ENCODE results near the gene CHKA. TPM values are rescaled to one million over a fixed set of nuclear protein-coding genes. Genes with fewer than 3 reads are reported as not detected.

CHKA gene
- total RNA-seq, 2 experiments from 2014 or later = 15.8 to 16.7 TPM

DNA sequence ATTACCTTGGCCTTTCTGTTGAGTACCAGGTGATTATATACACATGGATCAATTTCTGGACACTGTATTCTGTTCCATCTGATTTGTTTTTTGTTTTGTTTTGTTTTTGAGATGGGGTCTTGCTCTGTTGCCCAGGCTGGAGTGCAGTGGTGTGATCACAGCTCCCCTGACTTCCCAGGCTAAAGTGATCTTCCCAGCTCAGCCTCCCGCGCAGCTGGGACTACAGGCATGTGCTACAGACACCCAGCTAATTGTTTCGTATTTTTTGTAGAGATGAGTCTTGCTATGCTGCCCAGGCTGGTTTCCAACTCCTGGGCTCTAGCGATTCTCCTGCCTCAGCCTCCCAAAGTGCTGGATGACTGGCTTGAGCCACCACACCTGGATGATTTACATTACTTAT lies 63.4 kb downstream of the CHKA start:
- TF ChIP-seq, protein P1, sequence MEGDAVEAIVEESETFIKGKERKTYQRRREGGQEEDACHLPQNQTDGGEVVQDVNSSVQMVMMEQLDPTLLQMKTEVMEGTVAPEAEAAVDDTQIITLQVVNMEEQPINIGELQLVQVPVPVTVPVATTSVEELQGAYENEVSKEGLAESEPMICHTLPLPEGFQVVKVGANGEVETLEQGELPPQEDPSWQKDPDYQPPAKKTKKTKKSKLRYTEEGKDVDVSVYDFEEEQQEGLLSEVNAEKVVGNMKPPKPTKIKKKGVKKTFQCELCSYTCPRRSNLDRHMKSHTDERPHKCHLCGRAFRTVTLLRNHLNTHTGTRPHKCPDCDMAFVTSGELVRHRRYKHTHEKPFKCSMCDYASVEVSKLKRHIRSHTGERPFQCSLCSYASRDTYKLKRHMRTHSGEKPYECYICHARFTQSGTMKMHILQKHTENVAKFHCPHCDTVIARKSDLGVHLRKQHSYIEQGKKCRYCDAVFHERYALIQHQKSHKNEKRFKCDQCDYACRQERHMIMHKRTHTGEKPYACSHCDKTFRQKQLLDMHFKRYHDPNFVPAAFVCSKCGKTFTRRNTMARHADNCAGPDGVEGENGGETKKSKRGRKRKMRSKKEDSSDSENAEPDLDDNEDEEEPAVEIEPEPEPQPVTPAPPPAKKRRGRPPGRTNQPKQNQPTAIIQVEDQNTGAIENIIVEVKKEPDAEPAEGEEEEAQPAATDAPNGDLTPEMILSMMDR (IDR thresholded peaks at IDR 0.05) = no peak
- Mint-ChIP-seq H3K9me3 (no peaks in the 10 kb centered on the region), H3K4me1 (ENCODE audit: low read depth) (no peaks in the 10 kb centered on the region), H3K27me3 (no peaks in the 10 kb centered on the region), H3K4me3 (no peak overlapping the region), H3K27ac (no peak overlapping the region), H3K36me3 (ENCODE audit: low read depth) (peaks cover 17% of the 10 kb centered on the region)
- ChIA-PET POLR2A (no interaction called here), CTCF (no interaction called here)
- intact Hi-C loops (cut with micrococcal nuclease) = no loop called here
- DNase-seq (no peak), ATAC-seq (no peak)

DNA sequence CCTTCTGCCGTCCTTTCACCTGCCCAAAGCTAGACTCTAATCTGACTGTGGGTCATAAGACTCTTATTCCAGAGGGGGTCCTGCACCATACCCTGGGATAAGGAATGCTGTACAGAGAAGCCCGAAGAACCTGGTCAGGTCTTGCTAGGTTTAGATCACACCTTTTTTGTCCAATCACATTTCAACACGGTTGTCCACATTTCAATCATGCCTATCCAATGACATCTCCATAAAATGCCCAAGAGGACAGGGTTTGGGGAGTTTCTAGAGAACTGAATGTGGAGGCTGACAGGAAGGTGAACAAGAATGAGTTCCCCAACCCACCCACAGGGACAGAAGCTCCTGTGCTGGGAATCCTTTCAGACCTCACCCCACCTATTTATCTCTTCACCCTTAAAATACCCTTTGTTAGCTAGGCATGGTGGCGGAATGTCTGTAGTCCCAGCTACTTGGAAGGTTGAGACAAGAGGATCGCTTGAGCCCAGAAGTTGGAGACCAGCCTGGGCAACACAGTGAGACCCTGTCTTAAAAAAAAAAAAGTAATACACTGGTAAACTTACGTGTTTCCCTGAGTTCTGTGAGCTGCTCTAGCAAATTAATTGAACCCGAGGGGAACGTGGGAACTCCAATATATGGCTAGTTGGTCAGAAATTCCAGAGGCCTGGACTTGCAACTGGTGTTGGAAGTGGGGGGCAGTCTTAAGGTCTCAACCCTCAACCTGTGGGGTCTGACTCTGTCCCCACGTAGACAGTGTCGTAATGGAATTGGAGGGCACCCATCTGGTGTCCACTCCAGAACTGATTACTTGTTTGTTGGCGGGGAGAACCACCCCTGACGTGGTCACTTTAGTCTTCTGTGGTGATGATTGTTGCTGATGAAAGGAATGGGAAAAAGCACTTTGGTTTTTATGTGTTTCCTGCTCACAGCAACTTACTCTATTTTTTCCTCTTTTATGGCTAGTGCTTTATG lies 64.6 kb downstream of the CHKA start:
- no peak for DNase-seq
- Mint-ChIP-seq H3K4me1 (ENCODE audit: low read depth) (no peaks in the 10 kb centered on the region), H3K36me3 (ENCODE audit: low read depth) (peaks cover 13% of the 10 kb centered on the region), H3K27ac (no peak overlapping the region), H3K27me3 (no peaks in the 10 kb centered on the region), H3K9me3 (no peaks in the 10 kb centered on the region), H3K4me3 (no peak overlapping the region)
- CTCF ChIA-PET = interaction anchor here (0.6 to 0.7 kb wide), 2 partner anchors 139 to 150 kb away, joined by 3 read pairs; no protein-coding TSS in a partner anchor
- POLR2A ChIA-PET = no interaction called here
- TF ChIP-seq, protein P1 (IDR thresholded peaks at IDR 0.05) = no peak
- ATAC-seq = no peak
- intact Hi-C loops (cut with micrococcal nuclease) = no loop called here

DNA sequence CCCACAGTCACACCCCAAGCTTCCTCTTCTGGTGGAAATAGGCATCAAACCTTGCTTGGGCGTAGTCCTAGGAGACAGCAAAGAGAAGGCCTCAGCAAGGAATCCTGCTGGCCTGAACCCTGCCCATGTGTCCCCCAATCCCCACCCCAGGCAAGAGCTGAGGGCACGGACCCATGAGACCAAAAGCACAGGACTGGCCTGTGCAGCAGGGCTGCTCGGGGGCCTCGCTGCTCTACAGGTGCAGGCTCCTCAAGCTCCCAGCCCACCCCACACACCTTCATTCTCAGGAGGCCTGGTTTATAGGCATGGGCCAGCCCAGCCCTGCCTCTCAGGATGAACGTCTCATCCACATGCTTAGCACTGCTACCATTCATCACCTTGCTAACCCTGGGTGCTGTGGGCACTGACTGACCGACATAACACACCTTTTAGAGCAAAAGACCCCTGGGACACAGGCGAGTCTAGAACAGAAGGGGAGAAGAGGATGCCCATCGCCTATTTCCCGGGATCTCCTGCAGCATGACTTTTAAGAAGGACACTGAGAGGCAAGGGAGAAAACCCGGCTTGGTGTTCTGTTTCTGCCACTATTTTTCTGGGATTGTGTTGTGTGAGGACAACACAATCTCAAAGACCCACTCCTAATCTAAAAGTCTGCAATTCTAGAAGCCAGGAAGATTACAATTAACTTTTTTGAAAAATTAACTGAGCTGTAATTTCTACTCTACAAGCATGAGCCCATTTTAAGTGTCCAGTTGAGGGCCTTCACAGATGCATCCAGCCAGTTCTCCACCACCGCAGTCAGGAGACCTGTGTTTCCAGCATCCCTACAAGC lies 67.0 kb downstream of the CHKA start:
- H3K27ac Mint-ChIP-seq = no peak overlapping the region
- no peaks in the 10 kb centered on the region for H3K4me1 Mint-ChIP-seq (ENCODE audit: low read depth)
- ChIA-PET POLR2A (interaction anchor here (0.6 to 1.7 kb wide), 2 partner anchors 13 to 320 kb away, joined by 4 read pairs; no protein-coding TSS in a partner anchor), CTCF (no interaction called here)
- H3K36me3 Mint-ChIP-seq (ENCODE audit: low read depth) = peaks cover 12% of the 10 kb centered on the region
- TF ChIP-seq, protein P1 (IDR thresholded peaks at IDR 0.05) = no peak
- H3K4me3 Mint-ChIP-seq = no peak overlapping the region
- H3K27me3 Mint-ChIP-seq = no peaks in the 10 kb centered on the region
- H3K9me3 Mint-ChIP-seq = no peaks in the 10 kb centered on the region
- no peak for DNase-seq
- ATAC-seq = no peak
- intact Hi-C loops (cut with micrococcal nuclease) = no loop called here

DNA sequence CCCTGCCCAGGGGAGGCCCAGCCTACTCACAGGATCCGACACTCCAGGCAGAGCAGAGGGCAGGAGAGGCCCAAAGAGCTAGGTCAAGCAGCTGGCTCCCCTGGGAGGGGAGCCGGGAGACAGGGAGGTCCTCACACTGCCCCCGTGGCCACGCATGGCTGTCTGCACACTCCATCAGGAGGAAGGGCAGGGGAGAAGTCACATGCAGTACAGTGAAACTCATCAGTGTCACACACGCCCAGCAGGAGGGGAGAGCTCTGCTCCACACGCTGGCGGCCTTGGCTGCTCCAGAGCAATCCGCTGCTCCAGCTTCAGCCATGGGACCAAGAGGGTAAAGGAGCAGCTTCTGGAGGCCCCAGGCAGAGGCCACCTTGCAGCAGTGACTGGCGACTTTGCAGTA lies 68.1 kb downstream of the CHKA start:
- TF ChIP-seq, protein P1 (IDR thresholded peaks at IDR 0.05) = no peak
- CTCF ChIA-PET = no interaction called here
- peaks cover 12% of the 10 kb centered on the region for H3K36me3 Mint-ChIP-seq (ENCODE audit: low read depth)
- H3K9me3 Mint-ChIP-seq = no peaks in the 10 kb centered on the region
- no peaks in the 10 kb centered on the region for H3K27me3 Mint-ChIP-seq
- intact Hi-C loops (cut with micrococcal nuclease) = no loop called here
- H3K27ac Mint-ChIP-seq = no peak overlapping the region
- no peak overlapping the region for H3K4me3 Mint-ChIP-seq
- no peaks in the 10 kb centered on the region for H3K4me1 Mint-ChIP-seq (ENCODE audit: low read depth)
- ATAC-seq (no peak), DNase-seq (no peak)
- POLR2A ChIA-PET = interaction anchor here (0.6 to 4.1 kb wide), 3 partner anchors 13 to 89 kb away, joined by 3 to 45 read pairs (median 3); partner anchors contain the start of genes ALDH3B1 and TCIRG1
